IPS-20b (cell line): Measurements from ENCODE around the gene CYB5R2.
A peak's percentile ranks its signal among the peaks of the same experiment; 100 is the strongest.

Experiments used
- H3K27ac ChIP-seq: one replicate; pipeline ENCODE4 v1.5.1; 2013; ENCODE audit warnings: low read length
- H3K27me3 ChIP-seq: 2 replicates; pipeline ENCODE4 v1.6.1; 2013; ENCODE audit warnings: mild to moderate bottlenecking, low read length, inconsistent platforms; ENCODE audit not compliant: insufficient read depth
- H3K36me3 ChIP-seq: 2 replicates; pipeline ENCODE4 v1.6.1; 2013; ENCODE audit warnings: low read depth, mild to moderate bottlenecking, inconsistent platforms, low read length, moderate library complexity; ENCODE audit not compliant: insufficient read depth
- H3K4me1 ChIP-seq: 2 replicates; pipeline ENCODE4 v1.6.1; 2013; ENCODE audit warnings: mild to moderate bottlenecking, control low read depth, inconsistent platforms, low read length, moderate library complexity; ENCODE audit not compliant: insufficient read depth
- H3K4me3 ChIP-seq: 2 replicates; pipeline ENCODE4 v1.5.1; 2013; ENCODE audit warnings: mild to moderate bottlenecking, low read length, inconsistent platforms
- H3K9ac ChIP-seq: 2 replicates; pipeline ENCODE4 v1.6.1; 2013; ENCODE audit warnings: low read depth, mild to moderate bottlenecking, inconsistent platforms, low read length, moderate library complexity
- H3K9me3 ChIP-seq: 2 replicates; pipeline ENCODE4 v1.6.1; 2013; ENCODE audit warnings: mild to moderate bottlenecking, low read depth, low read length, inconsistent platforms; ENCODE audit not compliant: insufficient read depth

CYB5R2 gene

GRCh38 chr11:7687386-7687785 is 14.1 kb upstream of the CYB5R2 start:
- Histone ChIP-seq H3K4me1 (peaks cover 7% of the 10 kb centered on the region; the same call in 1 of the 2 replicates), H3K9ac (no peak overlapping the region), H3K27ac (no peak overlapping the region), H3K36me3 (no peaks in the 10 kb centered on the region), H3K9me3 (no peaks in the 10 kb centered on the region), H3K4me3 (no peak overlapping the region), H3K27me3 (no peaks in the 10 kb centered on the region)

DNA sequence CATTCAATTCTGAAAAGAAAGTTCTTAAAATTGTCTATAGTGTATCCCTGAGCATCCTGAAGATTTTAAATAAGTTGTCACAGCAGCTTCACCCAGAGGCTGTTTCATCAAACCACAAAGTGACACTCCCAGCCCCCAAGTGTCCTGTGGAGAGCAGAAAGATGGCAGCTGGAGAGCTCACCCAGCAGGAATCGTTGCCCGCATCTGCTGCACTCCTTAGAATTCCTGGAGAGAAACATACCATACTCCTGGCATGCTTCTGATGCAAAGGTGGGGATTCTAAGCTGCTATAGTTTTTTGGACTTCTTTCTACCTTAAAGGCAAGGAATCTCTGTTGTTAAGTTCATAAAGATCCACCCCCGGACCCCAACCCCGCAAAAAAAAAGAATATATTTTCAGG is 13.5 kb upstream of the CYB5R2 start:
- H3K9me3 ChIP-seq, result no peaks in the 10 kb centered on the region
- no peaks in the 10 kb centered on the region for H3K27me3 ChIP-seq
- no peak overlapping the region for H3K4me3 ChIP-seq
- peaks cover 7% of the 10 kb centered on the region; the same call in 1 of the 2 replicates for H3K4me1 ChIP-seq
- H3K27ac ChIP-seq, result no peak overlapping the region
- H3K9ac ChIP-seq, result no peak overlapping the region
- no peaks in the 10 kb centered on the region for H3K36me3 ChIP-seq

DNA sequence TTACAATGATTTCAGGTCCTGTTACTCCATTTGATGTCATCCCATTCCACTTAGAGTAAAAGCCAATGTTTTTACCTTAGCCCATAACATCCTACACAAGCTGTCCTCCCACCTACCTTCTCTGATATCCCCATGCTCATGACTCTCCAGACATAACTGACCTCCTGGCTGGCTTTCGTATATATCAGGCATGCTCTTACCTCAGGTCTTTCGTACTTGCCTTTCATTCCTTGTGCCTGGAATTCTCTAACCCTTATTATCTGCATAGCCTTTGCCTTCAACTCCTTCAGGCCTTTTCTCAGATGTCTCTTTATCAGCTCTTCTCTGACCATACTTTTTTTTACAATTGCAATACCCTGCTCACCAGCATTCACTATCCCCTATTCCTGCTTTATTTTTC is 10.3 kb upstream of the CYB5R2 start:
- H3K27ac ChIP-seq, result no peak overlapping the region
- H3K4me1 ChIP-seq, result peaks cover 12% of the 10 kb centered on the region
- no peaks in the 10 kb centered on the region for H3K36me3 ChIP-seq
- H3K9me3 ChIP-seq, result no peaks in the 10 kb centered on the region
- no peak overlapping the region for H3K9ac ChIP-seq
- H3K27me3 ChIP-seq, result no peaks in the 10 kb centered on the region
- H3K4me3 ChIP-seq, result no peak overlapping the region

GRCh38 chr11:7677796-7678201 is 4.5 kb upstream of the CYB5R2 start:
- Histone ChIP-seq H3K4me1 (peaks cover 28% of the 10 kb centered on the region), H3K27ac (no peak overlapping the region), H3K36me3 (no peaks in the 10 kb centered on the region), H3K27me3 (peaks cover 8% of the 10 kb centered on the region), H3K4me3 (no peak overlapping the region), H3K9me3 (no peaks in the 10 kb centered on the region), H3K9ac (no peak overlapping the region)

- H3K27me3 ChIP-seq, result peaks cover 8% of the 10 kb centered on the region
- no peaks in the 10 kb centered on the region for H3K36me3 ChIP-seq
- H3K4me1 ChIP-seq, result peaks cover 29% of the 10 kb centered on the region
- no peaks in the 10 kb centered on the region for H3K9me3 ChIP-seq
- no peak overlapping the region for H3K27ac ChIP-seq
- no peak overlapping the region for H3K9ac ChIP-seq
- no peak overlapping the region for H3K4me3 ChIP-seq
Observed at GRCh38 chr11:7677071-7677470, 3.8 kb upstream of the CYB5R2 start.

DNA sequence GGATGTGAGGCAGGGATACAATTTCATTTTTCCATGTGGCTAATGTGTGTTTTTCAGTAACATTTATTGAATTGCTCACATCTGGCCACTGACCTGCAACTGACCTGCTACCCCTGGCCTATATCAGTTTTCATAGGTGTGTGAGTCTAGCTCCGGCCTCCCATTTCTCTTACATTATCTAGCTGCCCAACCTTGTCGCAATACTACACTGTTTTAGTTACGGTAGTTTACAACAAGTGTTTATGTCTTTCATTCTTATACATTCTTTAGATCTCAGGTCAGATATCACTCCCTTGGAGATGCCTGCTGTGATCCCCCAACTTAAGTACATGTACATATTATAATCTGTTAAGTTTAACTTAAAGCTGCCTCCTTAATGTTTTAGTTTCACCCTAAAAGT is 2.3 kb upstream of the CYB5R2 start:
- H3K9ac ChIP-seq, result no peak overlapping the region
- H3K4me3 ChIP-seq, result no peak overlapping the region
- peaks cover 8% of the 10 kb centered on the region for H3K27me3 ChIP-seq
- H3K9me3 ChIP-seq, result no peaks in the 10 kb centered on the region
- no peak overlapping the region for H3K27ac ChIP-seq
- H3K36me3 ChIP-seq, result 0 out of 2 replicates have a peak, but pooled peaks cover 2% of the 10 kb centered on the region
- peaks cover 29% of the 10 kb centered on the region for H3K4me1 ChIP-seq

- H3K27ac ChIP-seq, result peak overlapping the region; percentile 29
- H3K36me3 ChIP-seq, result peaks cover 15% of the 10 kb centered on the region; the same call in 1 of the 2 replicates
- peak overlapping the region; percentile 86; the same call in 1 of the 2 replicates for H3K9ac ChIP-seq
- H3K4me3 ChIP-seq, result peak overlapping the region; percentile 82
- peaks cover 8% of the 10 kb centered on the region for H3K27me3 ChIP-seq
- H3K9me3 ChIP-seq, result no peaks in the 10 kb centered on the region
- H3K4me1 ChIP-seq, result peaks cover 25% of the 10 kb centered on the region
Observed at GRCh38 chr11:7673724-7674434, 579 bp upstream of the CYB5R2 start.

GRCh38 chr11:7672276-7672959 is 882 bp downstream of the CYB5R2 start:
- Histone ChIP-seq H3K9me3 (no peaks in the 10 kb centered on the region), H3K4me3 (peak overlapping the region; percentile 82), H3K36me3 (peaks cover 30% of the 10 kb centered on the region), H3K27me3 (peaks cover 8% of the 10 kb centered on the region), H3K9ac (peak overlapping the region; percentile 75; the same call in 1 of the 2 replicates), H3K27ac (no peak overlapping the region), H3K4me1 (peaks cover 17% of the 10 kb centered on the region; the same call in 1 of the 2 replicates)

DNA sequence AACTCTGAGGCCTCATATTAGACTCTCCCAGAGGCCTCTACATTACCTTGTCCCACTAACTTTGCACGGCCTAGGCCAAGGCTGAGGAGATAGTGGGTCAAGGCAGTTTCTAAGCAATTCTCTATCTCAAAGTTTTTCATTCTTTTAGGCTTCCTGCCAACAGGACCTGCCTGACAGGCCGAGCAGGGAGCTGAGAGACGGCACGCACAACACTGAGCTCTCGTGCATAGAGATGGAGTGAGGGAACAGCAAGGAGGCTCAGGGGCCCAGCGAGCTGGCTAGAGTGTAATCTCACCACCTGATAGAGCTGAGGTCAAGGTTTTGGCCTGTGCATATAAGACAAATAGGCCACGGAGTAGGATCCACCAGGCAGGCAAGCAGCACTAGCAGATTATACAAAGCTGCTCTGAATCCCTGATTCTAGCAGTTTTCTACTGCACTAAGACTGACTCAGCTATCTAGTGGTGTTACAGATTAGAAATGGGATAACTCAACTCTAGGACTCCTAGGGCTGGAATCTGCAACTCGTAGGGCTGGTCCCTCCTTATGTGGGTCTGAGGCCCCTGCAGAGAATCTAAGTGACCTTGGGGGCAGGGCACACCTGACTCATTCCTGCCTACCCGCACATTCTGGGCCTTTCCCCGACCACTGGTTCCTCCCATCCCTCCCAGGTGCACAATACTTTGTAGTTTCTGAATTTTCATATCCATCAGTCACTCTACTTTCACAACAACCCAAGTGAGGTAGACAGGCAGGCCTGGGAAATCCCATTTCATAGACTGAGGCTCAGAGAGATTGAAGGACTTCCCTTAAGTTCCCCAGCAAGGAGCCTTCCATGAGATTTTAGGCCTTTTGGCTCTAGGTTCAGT is 1.7 kb downstream of the CYB5R2 start:
- no peak overlapping the region for H3K27ac ChIP-seq
- H3K27me3 ChIP-seq, result peaks cover 8% of the 10 kb centered on the region
- no peak overlapping the region for H3K4me3 ChIP-seq
- peaks cover 36% of the 10 kb centered on the region for H3K36me3 ChIP-seq
- H3K4me1 ChIP-seq, result peaks cover 14% of the 10 kb centered on the region; the same call in 1 of the 2 replicates
- H3K9ac ChIP-seq, result no peak overlapping the region
- no peaks in the 10 kb centered on the region for H3K9me3 ChIP-seq

GRCh38 chr11:7670641-7671040 is 2.7 kb downstream of the CYB5R2 start:
- no peak overlapping the region for H3K27ac ChIP-seq
- no peak overlapping the region for H3K4me3 ChIP-seq
- H3K4me1 ChIP-seq, result peaks cover 14% of the 10 kb centered on the region; the same call in 1 of the 2 replicates
- peaks cover 8% of the 10 kb centered on the region for H3K27me3 ChIP-seq
- 0 out of 2 replicates have a peak, but pooled peaks cover under 1% of the 10 kb centered on the region for H3K9me3 ChIP-seq
- H3K36me3 ChIP-seq, result peaks cover 44% of the 10 kb centered on the region
- H3K9ac ChIP-seq, result no peak overlapping the region

- Histone ChIP-seq H3K27me3 (no peaks in the 10 kb centered on the region), H3K9ac (no peak overlapping the region), H3K36me3 (peaks cover 61% of the 10 kb centered on the region), H3K27ac (no peak overlapping the region), H3K9me3 (peaks cover 11% of the 10 kb centered on the region), H3K4me3 (no peak overlapping the region), H3K4me1 (peaks cover 7% of the 10 kb centered on the region; the same call in 1 of the 2 replicates)
Observed at GRCh38 chr11:7668911-7669310, 4.4 kb downstream of the CYB5R2 start.
